Retina (tissue), 1 donor: ENCODE measurements around the gene ARHGAP26.

Experiments
- DNase-seq: peaks from one replicate; pipeline ENCODE4 v3.0.0-alpha.2; 2016

The ARHGAP26 gene

GRCh38 chr5:142881076-142881783 lies 111.1 kb downstream of the ARHGAP26 start:
- DNase-seq, result peak; percentile 48

GRCh38 chr5:142881784-142882126 lies 111.6 kb downstream of the ARHGAP26 start:
- peak; percentile 17 for DNase-seq

GRCh38 chr5:142883025-142883424 lies 112.8 kb downstream of the ARHGAP26 start:
- DNase-seq, result no peak

DNA sequence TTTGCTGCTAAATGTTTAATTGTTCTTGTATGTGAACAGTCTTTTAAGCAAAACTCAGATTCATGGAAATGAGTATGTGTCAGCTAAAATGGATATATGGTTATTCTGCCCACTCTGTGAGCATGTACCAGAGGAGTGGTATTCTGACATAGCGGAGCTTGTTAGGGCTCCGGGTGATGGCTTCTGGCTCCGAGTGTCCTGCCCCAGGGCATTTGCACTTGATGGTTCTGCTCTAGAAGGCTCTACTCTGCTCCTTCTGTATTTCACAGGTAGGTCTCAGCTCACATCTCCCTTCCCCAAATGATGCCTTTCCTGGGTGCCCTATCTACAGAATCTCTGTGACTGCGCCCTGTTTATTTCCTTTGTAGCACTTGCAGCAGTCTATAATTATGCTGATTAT lies 113.3 kb downstream of the ARHGAP26 start:
- DNase-seq, result no peak

GRCh38 chr5:142884029-142884428 lies 113.9 kb downstream of the ARHGAP26 start:
- no peak for DNase-seq

DNA sequence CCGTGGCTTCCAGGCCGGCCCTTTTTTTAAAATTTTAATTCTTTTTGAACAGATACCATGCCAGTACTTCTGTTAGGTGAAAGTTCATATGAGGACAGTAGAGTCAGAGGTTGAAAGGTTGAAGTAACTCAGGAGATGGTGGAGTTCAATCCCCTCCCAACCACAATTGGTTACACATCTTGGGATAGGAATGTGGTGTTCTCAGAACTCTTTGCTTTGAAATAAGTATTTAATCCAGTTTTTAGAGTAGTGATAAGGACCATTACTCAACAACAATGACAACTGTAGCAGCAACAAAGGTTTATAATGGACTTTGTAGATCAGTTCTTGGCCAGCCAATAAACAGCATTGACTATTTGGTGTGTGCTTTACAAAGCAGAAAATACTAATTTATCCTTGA lies 116.0 kb downstream of the ARHGAP26 start:
- no peak for DNase-seq

GRCh38 chr5:142886956-142887355 lies 116.8 kb downstream of the ARHGAP26 start:
- DNase-seq, result no peak

DNA sequence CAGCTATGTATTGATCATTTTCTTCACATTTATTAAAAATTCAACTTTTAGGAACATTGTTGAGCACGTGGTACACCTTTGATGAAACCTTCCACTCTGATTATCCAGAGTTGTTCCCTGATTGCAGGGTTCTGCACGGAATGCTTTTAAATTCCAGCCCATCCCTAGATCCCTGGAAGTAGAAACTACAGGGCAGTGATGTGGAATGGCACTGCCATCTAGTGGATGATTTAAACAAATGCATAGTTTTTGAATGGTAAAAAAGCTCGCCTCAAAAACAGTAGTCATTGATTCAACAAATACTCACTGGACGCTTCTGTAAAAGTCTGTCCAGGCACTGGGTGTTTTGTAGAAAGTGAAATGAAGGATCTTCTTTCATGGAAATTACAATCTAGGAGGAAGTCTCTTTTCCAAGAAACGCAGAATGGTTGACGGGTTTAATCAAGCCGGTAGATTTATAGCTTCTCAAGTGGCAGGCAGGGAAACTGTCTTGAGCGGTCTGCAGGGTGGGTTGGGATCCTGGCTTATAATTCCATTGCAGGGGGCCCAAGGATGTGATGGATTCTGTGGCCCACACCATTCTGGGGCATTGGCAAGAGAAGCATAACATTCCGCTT lies 118.4 kb downstream of the ARHGAP26 start:
- peak; percentile 59 for DNase-seq

DNA sequence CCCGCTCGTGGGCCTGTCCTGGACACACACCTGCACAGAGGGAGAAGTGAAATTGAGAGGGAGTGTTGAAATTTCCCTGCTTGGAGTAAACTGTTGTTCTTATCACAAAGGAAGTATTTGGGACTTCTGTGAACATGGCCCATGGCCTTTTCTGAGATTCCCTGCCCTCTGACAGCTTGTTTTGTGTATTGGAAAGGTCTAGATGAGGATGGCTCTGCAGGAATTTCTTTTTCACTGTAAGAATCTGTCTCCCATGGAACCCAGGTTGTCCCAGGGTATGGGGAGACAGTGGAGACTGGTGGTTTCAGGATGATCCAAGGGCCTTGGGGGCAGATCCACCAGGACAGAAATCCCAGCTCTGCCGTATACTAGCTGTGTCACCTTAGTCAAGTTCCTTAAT lies 121.8 kb downstream of the ARHGAP26 start:
- DNase-seq, result no peak

GRCh38 chr5:142894315-142894714 lies 124.1 kb downstream of the ARHGAP26 start:
- DNase-seq, result no peak

- no peak for DNase-seq
Measured at GRCh38 chr5:142894749-142895148, 124.6 kb downstream of the ARHGAP26 start.

DNA sequence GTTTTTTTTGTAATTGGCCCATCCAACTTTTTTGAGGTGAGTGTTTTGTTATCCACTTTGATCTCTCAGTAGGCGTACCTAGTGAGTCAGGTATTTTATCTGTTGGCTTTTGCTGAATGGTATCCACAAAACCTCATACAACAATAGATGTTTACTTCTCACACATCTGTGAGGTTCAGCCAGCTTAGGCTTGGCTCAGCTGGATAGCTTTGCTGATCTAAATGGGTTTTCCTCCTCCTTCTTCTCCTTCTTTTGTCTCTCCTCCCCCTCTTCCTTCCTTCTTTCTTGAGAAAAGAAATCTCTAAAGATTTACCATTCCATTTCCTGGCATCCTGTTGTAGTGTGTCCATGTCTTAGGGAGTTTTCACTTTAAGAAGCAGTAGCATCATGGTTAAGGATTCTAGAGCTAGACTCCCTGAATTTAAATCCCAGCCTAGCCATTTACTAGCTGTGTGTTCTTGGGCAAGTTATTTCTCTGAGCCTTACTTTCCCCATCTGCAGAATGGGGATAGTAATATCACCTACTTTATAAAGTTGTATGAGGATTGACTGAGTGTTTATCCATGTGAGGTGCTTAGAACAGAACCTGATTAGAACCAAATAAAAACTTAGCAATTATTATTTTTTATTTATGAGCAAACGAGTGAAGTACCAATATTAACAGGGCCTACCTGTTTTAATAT lies 126.3 kb downstream of the ARHGAP26 start:
- no peak for DNase-seq

DNA sequence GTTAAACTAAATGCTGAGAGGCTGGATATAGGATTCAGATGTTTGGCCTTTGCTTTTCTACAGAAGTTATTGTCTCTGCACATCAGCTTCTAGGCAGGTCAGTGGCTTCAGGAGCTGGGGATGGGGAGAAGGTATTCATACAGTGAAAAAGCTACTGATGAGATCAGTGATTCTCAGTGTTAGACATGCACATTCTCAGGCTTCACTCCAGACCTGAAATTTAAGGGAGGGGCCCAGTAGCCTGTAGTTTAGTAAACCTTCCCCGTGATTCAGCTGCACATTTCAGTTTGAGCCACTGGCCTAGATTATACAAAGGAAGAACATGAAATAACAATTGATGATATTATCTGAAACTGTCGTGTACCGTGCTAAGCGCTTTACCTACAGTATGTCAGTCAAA lies 127.2 kb downstream of the ARHGAP26 start:
- no peak for DNase-seq

GRCh38 chr5:142900927-142901326 lies 130.8 kb downstream of the ARHGAP26 start:
- no peak for DNase-seq

DNA sequence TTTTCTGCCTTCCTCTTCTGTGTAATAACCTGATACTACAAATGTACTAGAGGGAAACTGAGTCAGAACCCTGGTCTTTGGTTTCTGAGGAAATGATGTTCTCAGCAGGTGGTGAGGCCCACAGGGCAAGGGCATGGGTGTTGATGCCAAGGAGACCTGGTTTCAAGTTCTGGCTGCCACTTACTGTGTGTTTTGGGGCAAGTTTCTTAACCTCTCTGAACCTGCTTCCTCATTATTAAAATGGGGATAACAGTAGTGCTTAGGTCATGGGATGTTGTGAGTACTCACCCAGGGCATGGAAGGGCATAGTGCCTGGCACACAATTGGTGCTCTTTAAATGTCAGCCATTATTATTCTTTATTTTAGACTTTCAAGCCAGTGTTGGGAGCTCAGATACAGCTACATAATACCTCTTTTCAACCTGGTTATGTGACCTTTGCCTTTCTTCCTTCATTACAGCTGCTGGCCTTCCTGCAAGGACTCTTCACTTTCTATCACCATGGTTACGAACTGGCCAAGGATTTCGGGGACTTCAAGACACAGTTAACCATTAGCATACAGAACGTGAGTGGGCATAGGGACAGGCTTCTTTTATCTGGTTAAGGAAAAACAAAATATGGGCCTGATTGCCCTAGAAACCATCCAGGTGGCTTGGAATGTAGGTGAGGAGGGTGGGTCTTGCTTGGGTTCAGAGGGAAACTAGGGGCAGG lies 131.5 kb downstream of the ARHGAP26 start:
- no peak for DNase-seq

DNA sequence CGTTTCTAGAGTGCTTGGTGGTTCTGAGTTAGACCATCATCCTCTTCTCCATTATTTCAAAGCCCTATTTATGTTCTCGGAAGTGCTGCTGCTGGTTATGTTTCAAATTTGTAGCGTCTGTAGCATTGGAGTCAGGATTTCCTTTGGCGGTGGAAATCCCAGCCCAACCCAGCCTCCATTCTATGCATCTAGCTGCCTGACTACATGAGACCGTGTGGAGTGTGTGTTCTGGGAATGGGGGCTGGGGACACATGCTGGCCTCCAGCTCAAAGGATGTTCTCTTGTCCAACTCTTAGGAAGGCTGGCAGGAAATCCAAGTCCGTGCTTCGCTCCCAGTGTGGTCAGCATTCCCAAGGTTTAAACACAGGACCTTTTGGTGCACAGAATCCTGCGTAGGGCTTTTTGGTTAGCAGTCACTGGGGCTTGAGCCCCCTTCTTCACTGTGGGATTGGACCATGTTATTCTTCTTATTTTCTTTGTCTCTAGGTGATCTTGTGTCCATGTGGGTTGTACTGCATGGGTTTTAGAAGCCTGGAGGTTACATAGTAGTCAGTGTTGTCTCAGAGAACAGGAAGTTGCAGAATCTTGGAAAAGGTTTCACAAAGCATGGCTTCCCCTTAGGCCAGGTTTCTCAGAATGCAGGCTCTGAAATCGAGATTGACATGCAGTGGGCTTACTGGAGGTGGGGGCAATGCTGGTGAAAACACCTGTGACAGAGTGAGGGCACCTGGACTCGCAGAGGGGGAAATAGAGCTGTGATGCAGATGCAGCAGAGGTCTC lies 132.2 kb downstream of the ARHGAP26 start:
- DNase-seq, result no peak

- no peak for DNase-seq
Measured at GRCh38 chr5:142904416-142904815, 134.2 kb downstream of the ARHGAP26 start.

DNA sequence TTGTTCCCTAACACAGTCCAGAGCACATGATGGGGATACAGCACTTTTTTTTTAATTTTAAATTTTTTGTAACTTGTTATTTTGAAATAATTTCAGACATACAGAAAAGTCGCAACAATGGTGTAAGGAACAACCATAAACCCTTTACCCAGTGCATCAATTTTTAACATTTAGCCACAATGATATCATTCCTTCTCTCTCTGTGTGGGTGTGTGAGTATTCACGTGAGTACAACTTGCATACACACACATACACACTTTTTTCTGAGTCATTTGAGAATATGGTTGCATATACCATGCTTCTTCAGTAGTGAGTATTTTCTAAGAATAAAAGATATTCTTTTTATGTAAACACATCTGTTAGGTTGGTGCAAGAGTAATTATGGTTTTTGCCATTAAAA lies 135.2 kb downstream of the ARHGAP26 start:
- DNase-seq, result no peak

DNA sequence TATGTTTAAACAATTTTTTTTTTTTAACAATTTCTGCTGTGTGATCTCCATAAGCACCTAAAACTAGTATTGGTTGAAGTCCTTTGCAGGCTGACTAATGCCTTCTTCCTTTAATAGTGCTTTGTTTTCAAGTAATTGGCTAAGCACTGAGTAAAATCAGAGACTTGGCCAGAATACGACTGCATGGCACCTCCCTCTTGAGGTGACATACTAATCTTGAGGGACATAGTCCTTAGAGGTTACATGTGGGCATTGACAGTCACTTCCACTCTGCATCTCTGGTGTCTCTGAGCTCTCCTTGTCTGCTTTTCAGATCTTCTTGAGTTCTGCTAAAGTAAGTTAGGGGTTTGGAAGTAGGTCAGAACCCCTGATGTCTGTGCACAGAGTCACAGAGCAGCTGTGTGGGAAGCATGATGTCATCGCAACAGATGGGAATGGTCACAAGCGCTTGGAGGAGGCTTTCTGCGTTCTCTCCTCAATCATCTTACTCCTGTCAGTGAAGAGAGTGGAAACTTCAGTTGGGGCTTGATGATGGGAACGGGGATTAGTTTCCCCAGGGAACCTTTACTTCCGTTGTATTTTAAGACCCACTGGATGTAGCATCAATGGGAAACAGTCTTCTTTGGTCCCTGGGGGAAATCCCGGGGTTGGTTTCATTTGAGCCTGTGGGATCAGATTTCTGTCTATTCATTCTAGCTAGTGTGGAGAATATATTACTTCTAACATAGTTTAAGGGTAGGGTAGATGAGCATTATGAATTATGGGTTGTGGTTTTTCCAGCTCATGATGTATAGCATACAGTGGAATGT lies 136.9 kb downstream of the ARHGAP26 start:
- no peak for DNase-seq

DNA sequence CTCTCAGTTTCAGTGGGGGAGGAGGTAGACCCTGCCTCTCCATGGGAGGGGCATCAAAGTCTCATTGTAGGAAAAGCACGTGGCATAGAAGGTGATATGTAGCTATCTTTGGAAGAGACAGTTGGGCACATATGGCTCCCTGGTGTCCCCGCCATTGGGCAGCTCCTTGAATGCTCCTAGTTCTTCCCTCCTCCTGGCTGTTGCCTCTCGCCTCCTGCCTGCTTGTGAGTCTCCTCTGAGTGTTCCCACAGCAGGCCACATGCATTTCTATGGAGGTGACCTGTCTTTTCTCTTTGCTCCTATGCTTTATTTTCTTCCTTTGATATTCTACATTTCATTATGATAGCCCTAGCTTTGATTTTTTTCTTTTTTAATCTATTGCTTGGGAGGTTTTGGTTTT lies 138.5 kb downstream of the ARHGAP26 start:
- DNase-seq, result no peak

DNA sequence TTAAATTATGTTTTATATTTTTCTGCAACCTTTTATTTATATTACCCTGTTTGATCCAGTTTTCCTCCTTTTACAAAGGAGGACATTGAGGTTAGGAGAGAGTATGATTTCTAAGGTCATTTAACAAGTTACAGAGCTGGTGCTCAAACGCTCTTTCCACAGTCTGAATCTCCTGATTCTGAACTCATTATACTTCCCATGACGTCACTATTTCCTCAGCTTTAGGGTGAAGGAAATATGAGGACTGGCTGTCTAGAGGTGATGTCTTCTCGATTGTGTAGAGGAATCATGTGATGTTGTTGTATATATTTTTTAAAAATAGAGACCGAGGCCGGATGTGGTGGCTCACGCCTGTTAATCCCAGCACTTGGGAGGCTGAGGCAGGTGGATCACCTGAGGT lies 140.0 kb downstream of the ARHGAP26 start:
- DNase-seq, result no peak

GRCh38 chr5:142911170-142911569 lies 141.0 kb downstream of the ARHGAP26 start:
- DNase-seq, result no peak
